AG09319 (cell line): ENCODE data around the gene SCARB1.

Experiments used
- DNase-seq: peaks from one replicate; pipeline ENCODE4 v3.0.0-alpha.2; 2010; ENCODE audit warnings: low read depth; ENCODE audit errors: extremely low read depth
- TF ChIP-seq, protein P1 (sequence below): IDR thresholded peaks from 2 replicates; pipeline ENCODE4 v1.5.1; 2011; ENCODE audit warnings: low read depth, mild to moderate bottlenecking, inconsistent platforms, low read length, moderate library complexity

SCARB1 gene

DNA sequence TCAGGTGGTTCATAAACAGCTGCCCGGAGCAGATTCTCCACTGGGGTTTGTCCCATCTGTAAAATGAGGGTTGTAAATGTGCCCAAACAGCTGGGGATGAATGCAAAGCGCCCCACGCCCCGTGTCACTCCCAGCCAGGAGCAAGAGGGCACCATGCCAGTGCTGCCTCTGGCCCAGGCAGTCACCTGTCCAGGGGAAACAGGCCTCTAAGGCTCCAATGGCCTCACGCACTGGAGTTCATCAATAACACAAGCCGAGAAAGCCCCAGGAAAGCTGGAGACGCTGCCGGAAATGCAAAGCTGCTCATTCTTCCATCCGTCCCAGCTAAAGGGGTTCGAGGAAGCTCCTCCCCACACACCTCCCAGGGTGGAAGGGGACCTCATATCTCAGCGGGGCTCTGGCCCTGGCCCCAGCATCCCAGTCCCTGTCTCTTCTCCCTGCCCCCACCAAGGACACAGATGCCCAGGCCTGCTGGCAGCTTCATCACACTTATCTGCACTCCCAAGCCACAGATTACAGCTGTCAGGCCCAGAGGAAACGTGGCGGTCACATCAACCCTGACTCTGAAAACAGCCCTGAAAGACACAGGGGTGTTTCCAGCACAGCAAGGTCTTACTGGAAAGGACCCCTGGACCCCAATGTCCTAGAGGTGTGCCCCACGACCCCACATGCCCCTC, 21.5 kb downstream of the SCARB1 start:
- TF ChIP-seq, protein P1, sequence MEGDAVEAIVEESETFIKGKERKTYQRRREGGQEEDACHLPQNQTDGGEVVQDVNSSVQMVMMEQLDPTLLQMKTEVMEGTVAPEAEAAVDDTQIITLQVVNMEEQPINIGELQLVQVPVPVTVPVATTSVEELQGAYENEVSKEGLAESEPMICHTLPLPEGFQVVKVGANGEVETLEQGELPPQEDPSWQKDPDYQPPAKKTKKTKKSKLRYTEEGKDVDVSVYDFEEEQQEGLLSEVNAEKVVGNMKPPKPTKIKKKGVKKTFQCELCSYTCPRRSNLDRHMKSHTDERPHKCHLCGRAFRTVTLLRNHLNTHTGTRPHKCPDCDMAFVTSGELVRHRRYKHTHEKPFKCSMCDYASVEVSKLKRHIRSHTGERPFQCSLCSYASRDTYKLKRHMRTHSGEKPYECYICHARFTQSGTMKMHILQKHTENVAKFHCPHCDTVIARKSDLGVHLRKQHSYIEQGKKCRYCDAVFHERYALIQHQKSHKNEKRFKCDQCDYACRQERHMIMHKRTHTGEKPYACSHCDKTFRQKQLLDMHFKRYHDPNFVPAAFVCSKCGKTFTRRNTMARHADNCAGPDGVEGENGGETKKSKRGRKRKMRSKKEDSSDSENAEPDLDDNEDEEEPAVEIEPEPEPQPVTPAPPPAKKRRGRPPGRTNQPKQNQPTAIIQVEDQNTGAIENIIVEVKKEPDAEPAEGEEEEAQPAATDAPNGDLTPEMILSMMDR: no peak
- DNase-seq: no peak

DNA sequence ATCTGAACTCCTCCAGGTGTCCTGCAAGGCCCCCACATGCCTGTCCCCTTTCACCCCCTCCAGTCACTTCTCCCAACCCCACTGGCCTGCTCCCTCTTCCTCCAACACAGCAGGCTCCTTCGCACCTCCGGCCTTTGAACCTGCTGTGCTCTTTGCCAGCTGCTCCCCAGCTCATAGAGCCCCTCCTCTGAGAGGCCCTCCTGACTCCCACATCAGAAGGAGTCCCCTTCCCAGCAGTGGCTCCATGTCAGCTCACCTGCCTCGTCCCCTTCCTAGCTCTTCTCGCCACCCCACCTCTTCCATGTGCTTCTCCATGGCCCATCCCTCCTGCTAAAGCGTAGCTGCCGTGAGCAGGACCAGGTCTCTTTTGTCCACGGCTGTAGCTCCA, 22.1 kb downstream of the SCARB1 start:
- no peak for DNase-seq
- TF ChIP-seq, protein P1: no peak

DNA sequence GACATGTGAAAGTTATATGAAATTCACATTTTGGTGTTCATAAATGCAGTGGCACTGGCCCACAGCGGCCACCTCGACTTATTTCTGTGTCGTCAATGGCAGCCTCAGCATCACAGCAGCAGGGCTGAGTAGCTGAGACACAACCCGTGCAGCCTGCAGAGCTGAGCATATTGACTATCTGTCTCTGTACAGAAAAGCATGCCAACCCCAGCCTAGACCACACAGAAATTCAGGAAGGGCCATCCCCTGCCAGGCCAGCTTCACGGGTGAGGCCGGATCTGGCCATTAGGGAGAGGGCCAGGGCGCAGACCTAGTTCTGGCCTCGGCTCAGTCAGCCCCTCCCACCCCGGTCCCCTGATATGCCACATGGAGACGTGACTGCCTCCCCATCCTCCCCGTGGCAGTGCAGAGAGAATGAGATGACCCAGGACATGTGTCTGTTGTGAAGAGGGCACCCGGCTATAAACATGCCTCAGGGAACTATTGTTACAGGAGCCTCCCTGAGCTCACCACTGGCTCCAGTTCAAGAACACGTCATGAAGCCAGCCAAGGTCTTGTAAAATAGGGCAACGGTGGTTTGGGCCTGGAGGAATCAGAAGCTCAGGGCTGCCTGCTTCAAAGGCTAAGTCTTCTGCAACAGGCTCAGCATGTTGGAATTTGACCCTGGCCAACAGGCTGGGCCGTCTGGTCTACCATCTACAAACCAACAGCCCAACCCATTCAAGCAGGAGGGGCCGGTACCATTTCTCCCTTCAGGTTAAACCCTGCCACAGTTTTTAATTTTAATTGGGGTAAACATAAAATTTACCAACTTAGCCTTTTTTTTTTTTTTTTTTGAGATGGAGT, 25.5 kb downstream of the SCARB1 start:
- TF ChIP-seq, protein P1: no peak
- DNase-seq: peak; percentile 94

DNA sequence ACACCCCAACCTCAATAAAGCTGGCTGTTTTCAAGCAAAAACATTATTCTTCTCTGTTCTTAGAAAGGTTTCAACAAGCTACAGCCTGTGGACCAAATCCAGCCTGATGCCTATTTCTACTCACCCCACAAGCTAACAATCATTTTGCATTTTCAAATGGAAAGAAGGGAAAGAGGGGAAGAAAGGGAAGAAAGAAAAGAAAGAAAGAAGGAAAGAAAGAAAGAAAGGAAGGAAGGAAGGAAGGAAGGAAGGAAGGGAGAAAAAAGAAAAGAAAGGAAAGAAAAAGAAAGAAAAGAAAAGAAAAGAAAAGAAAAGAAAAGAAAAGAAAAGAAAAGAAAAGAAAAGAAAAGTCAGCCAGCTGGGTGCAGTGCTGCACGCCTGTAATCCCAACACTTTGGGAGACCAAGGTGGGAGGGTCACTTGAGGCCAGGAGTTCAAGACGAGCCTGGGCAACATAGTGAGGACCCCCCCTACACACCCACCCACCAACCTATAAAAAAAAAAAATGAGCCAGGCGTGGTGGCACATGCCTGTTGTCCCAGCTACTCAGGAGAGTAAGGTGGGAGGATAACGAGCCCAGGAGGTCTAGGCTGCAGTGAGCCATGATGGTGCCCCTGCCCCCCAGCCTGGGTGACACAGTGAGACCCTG, 26.3 kb downstream of the SCARB1 start:
- DNase-seq: no peak
- TF ChIP-seq, protein P1: no peak

DNA sequence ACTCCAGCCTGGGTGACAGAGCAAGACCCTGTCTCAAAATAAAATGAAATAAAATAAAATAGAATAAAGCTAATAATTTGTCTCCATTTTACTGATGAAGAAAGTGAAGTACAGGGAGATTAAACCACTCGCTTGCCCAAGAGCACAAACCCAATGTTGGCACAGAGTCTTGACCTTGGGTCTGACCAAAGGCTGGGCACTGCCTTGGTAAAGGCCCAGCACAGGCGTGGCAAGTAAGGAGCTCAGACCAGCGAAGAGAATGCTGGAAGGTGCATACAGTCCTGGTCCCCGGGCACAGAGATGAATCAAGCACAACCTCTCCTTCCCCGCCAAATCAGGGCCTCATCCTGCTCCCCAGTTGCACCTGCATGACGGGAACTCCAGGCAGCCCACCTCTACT, 26.9 kb downstream of the SCARB1 start:
- DNase-seq: no peak
- TF ChIP-seq, protein P1: no peak

DNA sequence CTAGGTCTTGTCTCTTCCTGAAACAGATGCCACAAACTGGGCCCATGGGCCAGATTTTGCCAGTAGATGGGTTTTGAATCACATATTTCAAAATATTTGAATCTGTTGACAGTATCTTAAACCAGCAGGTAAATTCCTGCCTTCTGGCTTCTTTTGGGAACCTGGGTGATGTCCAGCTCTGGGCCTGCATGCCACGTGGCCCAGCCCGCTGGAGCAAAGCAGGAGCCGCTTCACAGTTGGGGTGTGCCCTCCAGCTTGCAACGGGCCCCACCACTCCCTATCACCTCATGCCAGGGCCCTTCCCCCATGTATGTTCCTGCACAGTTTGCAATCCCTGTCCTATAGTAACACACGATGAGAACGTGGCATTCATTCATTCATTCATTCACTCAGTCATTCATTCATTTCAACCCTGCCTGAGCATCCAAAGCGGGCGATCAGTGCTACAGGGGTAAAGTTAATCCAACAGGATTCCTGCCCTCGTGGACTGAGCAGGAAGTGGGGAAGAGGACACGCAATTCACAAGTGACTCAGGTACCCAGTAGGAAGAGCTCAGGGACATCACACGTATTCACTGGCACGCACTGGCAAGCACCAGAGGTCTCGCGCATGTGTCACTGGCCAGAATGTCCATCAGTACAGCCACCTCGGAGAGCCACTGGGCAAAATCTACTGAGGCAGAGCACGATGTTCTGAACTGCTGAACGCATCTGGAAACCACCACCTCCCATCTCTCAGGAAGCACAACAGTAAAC, 27.8 kb downstream of the SCARB1 start:
- TF ChIP-seq, protein P1: no peak
- no peak for DNase-seq
